ENCODE results near the gene GRAMD2B.
"Not testable (repeated sequence)": the region's sequence is repeated elsewhere in the genome, so short reads cannot be mapped to it uniquely, and the experiment has no call there.

The GRAMD2B gene

GRCh38 chr5:126422994-126423788 lies at the start of gene GRAMD2B:
Gene GRAMD2B, plus strand, starts transcription at chr5:126423409. Its CDS starts 198 bp downstream, at chr5:126423607.
- peak; percentile 74 for DNase-seq (ENCODE audit: insufficient read length, low spot score)
- peak; percentile 80 for FAIRE-seq

DNA sequence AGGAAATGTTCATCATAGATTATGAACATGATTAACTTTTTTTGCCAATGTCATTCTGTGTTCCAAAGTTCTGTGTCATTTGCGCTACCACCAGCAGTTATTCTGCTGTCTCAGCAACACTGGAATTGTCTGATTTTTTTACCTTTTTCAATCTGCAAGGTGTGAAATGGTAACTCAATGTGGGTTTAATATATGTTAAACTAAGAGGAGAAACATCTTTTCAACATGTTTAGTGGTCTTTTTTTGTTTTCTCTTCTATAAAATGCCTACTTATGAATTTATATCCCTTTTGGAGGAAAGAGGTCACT lies 49.1 kb upstream of the GRAMD2B start:
- FAIRE-seq (no peak), DNase-seq (ENCODE audit: insufficient read length, low spot score) (no peak)

DNA sequence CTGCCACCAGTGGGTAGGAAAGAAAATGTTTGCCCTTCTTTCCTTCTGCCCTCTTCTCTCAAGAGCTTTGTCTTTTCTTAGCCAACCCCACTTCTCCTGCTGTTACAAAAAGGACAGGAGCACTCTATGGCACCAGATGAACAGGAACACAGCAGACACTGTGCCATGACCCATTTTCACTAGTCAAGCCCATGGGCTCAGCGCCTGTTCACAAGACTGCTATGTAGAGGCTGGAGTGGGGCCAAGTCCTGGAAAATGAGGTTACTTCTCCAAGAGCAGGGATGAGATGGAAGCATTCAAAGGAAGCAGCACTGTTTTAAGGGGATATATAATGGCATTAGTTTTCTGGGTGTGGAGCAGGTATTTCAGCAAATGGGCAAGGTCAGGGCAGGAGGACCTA lies 46.8 kb upstream of the GRAMD2B start:
- FAIRE-seq (no peak), DNase-seq (ENCODE audit: insufficient read length, low spot score) (no peak)

DNA sequence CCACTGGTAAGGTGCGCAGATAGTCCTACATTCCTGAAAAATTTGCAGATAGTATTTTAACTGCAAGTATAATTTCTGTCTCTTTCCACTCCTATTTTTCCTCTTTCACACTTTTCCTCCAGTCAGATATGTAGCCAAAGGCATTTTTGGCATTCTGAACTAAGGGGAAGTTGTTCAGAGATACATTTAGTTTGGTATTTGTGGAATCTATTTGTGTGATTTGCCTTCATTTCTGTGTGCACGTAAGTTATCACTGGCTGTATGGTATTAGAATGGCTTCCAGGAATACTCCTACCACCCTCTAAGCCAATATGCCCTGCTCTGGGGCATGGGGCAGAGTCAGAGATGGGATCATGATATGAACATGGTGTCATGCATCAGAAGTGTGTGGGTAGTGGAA lies 45.8 kb upstream of the GRAMD2B start:
- DNase-seq (ENCODE audit: insufficient read length, low spot score) (no peak), FAIRE-seq (peak; percentile 93)

- FAIRE-seq; DNase-seq (ENCODE audit: insufficient read length, low spot score): not testable (repeated sequence)
Measured at GRCh38 chr5:126380316-126380715, 42.9 kb upstream of the GRAMD2B start.

DNA sequence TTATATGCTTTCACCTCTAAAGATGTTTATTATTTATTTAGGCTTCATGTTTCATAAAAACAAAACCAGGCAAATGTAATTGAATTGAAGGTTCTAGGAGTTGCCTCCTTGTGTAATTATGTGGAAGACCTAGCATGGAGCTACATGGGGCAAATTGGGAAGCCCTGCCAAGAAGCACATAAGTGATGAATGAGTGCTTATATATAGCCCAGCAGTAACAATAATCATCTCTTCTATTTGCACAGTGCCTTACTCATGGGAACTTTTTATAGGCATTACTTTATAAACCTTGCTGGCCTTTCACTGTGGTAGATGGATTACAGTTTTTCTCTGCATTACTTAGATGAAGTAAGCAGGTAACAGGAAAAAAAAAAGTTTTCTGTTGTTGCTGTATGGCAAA lies 40.0 kb upstream of the GRAMD2B start:
- FAIRE-seq (no peak), DNase-seq (ENCODE audit: insufficient read length, low spot score) (no peak)

- DNase-seq (ENCODE audit: insufficient read length, low spot score) (no peak), FAIRE-seq (no peak)
Measured at GRCh38 chr5:126383776-126384175, 39.4 kb upstream of the GRAMD2B start.

DNA sequence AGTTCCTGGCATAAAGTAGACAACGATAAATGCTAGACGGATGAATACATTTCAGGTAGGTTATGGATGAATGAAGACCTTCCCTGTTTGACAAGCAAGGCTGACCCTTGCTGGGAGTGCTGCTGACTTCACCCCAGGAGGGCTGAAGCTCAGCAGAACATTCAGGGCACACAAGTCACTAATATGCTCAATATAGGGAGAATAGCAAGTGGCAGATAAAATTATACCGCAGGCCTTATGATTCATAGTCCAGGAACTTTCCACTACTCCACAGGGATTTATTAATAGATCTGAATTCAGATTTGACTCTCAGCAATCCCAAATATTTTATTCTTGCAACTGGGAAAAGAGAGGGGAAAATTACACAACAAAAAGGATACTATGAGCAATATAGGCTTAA lies 38.2 kb upstream of the GRAMD2B start:
- peak; percentile 92 for FAIRE-seq
- DNase-seq (ENCODE audit: insufficient read length, low spot score): peak; percentile 45

DNA sequence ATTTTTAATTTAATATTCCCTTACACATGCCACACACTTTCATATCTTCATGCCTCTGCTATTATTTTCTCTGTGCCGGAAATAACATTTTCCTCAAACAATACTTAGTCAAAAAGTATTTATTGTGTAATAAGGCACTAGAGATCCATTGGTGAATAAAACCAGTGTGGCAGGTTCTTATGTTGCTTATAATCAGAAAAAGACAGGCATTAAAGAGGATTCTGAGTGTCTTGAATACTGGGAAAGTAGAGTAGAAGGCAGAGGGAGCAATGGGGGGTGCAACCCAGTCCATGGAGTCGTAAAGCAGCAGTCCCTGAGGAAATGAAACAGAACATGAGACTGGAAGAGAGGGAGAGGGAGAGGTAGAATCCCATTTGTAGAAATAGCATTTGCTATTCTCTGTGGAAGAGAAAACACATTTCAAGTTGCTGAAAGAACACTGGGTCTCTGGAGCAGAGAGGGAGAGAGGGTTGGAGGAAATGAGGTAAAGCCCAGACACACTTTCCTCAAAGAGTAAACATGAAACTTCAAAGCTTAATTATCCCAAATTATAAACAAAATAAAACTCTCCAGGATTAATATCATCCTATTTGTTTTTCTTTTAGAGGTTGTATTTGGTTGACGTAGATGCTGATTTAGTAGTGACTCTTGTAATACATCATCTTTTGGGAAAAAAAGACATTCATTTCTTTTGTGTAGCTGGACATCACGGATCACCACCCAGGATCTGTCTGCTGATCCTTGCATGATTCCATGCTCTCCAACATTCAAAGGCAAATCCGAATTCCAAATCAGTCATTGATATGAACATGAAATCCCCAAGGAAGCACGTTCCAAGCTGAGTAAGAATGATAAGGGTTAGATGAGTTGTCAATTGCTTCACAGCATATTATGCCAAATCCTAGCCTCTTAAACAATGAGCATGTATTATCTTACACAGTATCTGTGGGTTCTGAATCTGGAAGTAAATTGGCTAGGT lies 37.4 kb upstream of the GRAMD2B start:
- DNase-seq (ENCODE audit: insufficient read length, low spot score): no peak
- peak; percentile 76 for FAIRE-seq

- FAIRE-seq (no peak), DNase-seq (ENCODE audit: insufficient read length, low spot score) (no peak)
Measured at GRCh38 chr5:126389179-126389578, 34.0 kb upstream of the GRAMD2B start.

DNA sequence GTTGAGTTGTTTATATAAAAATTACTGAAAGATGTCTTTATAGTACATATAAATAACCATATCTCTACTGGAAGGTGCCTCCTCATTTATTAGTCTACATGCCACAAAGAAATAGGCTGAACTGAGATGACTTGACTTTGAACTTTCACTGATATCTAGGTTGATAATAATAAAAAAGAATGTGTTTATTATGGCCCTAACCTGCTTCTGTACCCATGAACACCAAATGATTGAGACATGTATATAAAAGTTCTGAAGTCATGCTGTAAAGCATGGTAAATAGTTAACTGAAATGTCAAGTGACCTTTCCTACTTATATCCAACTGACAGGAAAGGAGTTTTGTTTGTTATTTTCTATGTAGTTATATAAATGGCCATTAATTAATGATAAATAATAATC lies 33.2 kb upstream of the GRAMD2B start:
- DNase-seq (ENCODE audit: insufficient read length, low spot score) (no peak), FAIRE-seq (no peak)

DNA sequence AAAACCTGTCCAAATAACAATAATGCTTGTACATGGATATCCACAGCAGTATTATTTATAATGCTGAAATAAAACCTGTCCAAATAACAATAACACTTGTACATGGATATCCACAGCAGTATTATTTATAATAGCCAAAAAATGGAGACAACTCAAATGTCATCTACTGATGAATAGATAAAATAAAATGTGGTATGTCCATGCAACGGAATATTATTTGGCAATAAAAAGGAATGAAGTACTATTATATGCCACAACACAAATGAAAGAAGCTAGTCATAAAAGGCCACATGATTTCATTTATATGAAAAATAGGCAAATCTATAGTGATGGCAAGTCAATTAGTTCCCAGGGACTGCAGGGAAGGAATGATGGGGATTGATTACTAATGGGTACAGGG lies 31.8 kb upstream of the GRAMD2B start:
- DNase-seq (ENCODE audit: insufficient read length, low spot score) (no peak), FAIRE-seq (no peak)

DNA sequence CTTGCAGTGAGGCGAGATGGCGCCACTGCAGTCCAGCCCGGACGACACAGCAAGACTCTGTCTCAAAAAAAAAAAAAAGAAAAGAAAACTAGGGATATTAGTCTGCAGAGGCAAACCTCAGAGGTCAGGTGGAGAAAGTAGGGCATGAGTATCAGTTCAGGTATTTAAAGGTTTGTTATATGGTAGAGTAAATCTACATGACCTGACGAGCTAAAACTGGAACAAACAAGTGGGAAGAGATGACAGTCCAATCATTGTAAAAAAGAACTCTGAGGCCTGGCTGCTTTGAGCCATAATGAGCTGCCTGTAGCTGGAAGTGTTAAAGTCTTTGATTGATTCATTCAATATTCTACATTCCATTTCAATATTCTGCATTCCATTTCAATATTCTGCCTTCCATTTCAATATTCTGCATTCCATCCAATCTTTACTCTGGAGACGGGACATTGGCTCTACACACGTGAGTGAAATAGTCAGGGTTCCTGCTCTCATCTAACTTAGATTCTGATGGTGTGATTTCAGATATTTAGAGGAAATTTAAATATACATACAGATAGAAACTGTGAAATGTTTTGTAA lies 28.9 kb upstream of the GRAMD2B start:
- no peak for FAIRE-seq
- no peak for DNase-seq (ENCODE audit: insufficient read length, low spot score)

DNA sequence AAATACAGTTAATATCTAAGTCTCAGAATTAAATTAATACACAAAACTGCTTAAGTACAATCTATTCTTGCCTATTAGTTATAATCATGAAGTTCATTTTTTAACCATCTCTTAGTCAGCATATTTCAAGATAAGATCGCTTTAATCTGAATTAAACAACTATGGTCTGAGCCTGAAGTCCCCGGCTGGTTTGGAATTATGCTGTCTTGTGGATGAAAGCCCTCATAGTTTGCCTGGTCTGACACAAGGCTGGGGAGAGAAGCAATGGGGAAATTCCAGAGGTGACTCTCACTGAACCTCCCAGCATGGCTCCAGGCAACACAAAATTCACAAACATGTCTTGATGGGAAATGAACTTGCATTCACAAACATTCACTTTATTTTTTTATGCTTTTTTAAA lies 28.0 kb upstream of the GRAMD2B start:
- FAIRE-seq (no peak), DNase-seq (ENCODE audit: insufficient read length, low spot score) (no peak)

GRCh38 chr5:126395605-126396004 lies 27.6 kb upstream of the GRAMD2B start:
- peak; percentile 38 for FAIRE-seq
- DNase-seq (ENCODE audit: insufficient read length, low spot score): no peak

GRCh38 chr5:126396721-126397120 lies 26.5 kb upstream of the GRAMD2B start:
- DNase-seq (ENCODE audit: insufficient read length, low spot score); FAIRE-seq: not testable (repeated sequence)

DNA sequence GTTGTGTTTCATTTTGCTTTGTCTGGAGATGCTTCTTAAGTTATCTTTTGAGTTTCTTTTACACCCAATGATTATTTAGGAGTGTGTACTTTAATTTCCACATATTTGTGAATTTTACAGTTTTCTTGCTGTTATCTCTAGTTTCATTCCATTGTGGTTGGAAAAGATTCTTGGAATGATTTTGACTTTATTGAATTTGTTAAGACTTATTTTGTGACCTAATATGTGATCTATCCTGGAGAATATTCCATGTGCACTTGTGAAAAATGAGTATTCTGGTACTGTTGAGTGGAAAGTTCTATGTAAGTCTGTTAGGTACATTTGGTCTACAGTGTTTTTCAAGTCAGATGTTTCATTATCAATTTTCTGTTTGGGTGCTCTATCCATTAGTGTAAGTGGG lies 24.4 kb upstream of the GRAMD2B start:
- DNase-seq (ENCODE audit: insufficient read length, low spot score) (no peak), FAIRE-seq (no peak)

DNA sequence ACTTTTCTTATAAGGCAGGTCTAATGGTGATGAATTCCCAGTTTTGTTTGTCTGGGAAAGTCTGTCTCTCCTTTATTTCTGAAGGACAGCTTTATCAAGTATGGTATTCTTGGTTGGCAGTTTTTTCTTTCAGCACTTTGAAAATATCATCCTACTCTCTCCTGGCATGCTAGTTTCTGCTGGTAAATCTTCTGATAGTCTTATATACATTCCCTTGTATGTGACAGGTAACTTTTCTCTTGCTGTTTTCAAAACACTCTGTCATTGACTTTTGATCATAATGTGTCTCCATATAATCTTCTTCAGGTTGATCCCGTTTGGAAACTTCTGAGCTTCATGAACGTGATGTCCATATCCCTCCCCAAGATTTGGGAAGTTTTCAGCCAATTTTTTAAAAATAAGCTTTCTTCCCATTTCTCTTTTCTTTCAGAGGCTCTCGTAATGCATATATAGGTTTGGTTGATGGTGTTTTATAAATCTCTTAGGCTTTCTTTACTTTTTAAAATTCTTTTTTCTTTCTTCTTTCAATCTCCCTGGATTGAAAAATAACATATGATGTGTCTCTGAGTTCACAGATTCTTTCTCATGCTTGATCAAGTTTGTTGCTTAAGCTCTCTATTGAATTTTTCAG lies 22.5 kb upstream of the GRAMD2B start:
- no peak for DNase-seq (ENCODE audit: insufficient read length, low spot score)
- FAIRE-seq: no peak

DNA sequence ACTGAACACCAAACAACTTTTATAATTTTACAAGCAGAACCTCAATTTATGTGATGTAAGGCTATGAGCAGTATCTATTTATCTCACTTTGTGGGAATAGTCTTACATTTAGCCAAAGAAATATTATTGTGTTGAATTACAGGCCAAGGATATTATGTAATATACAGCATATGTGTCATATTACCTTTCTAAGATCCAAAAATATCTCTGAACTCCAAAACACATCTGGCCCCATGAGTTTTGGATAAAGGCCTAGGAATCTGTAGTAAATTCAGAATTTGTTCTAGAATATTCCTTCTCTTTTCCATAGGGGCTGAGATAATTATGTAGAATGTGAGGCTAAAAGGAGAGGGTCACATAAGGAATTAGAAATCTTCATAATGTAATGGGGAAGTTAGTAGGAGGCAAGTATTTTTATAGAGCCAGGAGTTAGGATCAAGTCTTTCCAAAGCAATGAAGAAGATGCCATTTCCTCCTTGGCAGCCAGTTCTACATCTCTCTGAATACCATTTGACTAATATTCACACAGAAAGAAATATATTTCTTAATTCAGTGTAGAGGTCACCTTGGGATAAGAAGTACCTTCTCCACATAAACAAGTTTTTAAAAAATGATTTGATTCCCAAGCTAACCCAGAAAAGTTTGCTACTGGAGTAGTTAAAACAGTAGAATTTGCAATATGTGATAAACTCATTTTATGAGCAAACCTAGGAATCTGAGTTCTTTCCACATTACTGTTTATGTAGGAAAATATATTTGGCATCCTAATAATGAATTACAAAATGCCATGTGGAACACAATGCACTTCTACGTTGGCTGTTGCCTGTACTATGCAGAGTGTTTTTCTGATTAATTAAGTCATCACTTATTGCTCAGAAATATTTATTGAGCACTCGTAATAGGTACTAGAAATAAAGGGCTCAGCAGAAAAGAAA lies 20.3 kb upstream of the GRAMD2B start:
- DNase-seq (ENCODE audit: insufficient read length, low spot score): no peak
- no peak for FAIRE-seq

DNA sequence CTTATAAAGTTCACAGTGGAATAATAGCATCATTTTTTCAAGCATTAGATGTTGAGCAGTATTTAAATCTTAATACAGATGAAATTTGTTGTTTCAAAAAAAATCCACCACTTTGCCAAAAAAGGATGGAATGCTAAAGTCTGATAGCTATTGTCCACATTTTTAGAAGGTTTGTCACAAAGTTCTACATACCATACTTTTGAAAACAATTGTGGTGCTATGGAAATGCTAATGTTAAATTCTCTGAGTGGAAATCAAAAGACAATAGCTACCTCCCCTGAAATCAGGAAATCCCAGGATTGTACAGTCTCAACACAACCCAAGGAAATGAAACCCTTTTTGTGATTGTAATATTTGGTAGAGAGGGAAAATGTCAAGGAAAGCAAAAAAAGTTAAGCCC lies 19.3 kb upstream of the GRAMD2B start:
- DNase-seq (ENCODE audit: insufficient read length, low spot score): no peak
- FAIRE-seq: no peak
